Rectal smooth muscle tissue (tissue), 1 donor: Measurements from ENCODE around the gene ATXN10.

Experiments used
- H3K27ac ChIP-seq: one replicate; pipeline ENCODE4 v1.7.0; 2013; ENCODE audit warnings: low read depth, low read length, inconsistent platforms
- H3K27me3 ChIP-seq: one replicate; pipeline ENCODE4 v1.7.0; 2013; ENCODE audit warnings: low read length; ENCODE audit not compliant: control insufficient read depth, insufficient read depth
- H3K36me3 ChIP-seq: one replicate; pipeline ENCODE4 v1.7.0; 2013; ENCODE audit warnings: low read length; ENCODE audit not compliant: control insufficient read depth, insufficient read depth
- H3K4me1 ChIP-seq: one replicate; pipeline ENCODE4 v1.7.0; 2013; ENCODE audit warnings: low read length; ENCODE audit not compliant: control insufficient read depth, insufficient read depth
- H3K4me3 ChIP-seq: one replicate; pipeline ENCODE4 v1.7.0; 2013; ENCODE audit warnings: low read length
- H3K9ac ChIP-seq: one replicate; pipeline ENCODE4 v1.7.0; 2013; ENCODE audit warnings: low read length

The ATXN10 gene

DNA sequence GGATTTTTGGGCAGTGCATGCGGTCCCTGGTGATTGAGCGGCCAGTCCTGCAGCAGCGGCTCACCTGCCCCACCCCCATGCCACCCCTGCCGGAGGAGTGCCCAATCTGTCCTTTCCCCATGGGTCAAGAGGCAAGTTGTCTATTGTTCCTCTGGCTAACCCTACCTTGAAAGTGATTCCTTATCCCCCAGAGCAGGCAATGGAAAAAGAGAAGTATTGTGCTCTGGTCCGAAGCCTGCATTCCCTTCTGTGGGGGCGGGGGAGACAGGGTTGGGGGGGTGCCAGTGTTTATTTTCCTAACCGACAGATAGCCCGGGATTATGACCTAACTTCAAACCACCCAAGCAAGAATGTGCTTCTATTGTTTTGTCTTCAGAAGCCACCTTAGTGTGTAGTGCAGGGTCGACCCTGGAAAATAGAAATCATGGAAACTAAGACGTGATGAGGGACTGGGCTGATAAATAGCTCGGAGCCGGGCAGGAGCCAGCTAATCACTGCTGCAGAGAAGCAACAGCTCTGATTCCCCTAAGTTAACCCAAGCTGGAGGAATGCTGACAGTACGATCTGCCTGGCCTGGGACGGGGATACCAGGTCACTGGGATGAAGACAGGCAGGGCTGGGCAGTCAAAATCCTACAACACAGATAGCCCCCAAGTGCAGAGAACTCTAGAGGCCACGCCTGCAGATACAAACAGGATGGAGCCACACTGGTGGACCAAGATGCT is 38.7 kb upstream of the ATXN10 start:
- peaks cover 7% of the 10 kb centered on the region for H3K27me3 ChIP-seq
- H3K36me3 ChIP-seq: no peaks in the 10 kb centered on the region
- no peaks in the 10 kb centered on the region for H3K4me1 ChIP-seq
- H3K9ac ChIP-seq: no peak overlapping the region
- H3K27ac ChIP-seq: no peak overlapping the region
- no peak overlapping the region for H3K4me3 ChIP-seq

- Histone ChIP-seq H3K4me3 (no peak overlapping the region), H3K9ac (no peak overlapping the region), H3K4me1 (no peaks in the 10 kb centered on the region), H3K27ac (no peak overlapping the region), H3K27me3 (peaks cover 7% of the 10 kb centered on the region), H3K36me3 (no peaks in the 10 kb centered on the region)
Measured at GRCh38 chr22:45636683-45637082, 35.0 kb upstream of the ATXN10 start.

GRCh38 chr22:45638197-45638596 is 33.4 kb upstream of the ATXN10 start:
- no peaks in the 10 kb centered on the region for H3K36me3 ChIP-seq
- no peak overlapping the region for H3K4me3 ChIP-seq
- H3K27me3 ChIP-seq: peaks cover 3% of the 10 kb centered on the region
- no peak overlapping the region for H3K9ac ChIP-seq
- H3K4me1 ChIP-seq: no peaks in the 10 kb centered on the region
- H3K27ac ChIP-seq: no peak overlapping the region

GRCh38 chr22:45638834-45639746 is 32.5 kb upstream of the ATXN10 start:
- H3K4me1 ChIP-seq: no peaks in the 10 kb centered on the region
- no peak overlapping the region for H3K4me3 ChIP-seq
- H3K27me3 ChIP-seq: peaks cover 3% of the 10 kb centered on the region
- no peak overlapping the region for H3K9ac ChIP-seq
- no peaks in the 10 kb centered on the region for H3K36me3 ChIP-seq
- H3K27ac ChIP-seq: no peak overlapping the region

GRCh38 chr22:45639747-45640102 is 31.9 kb upstream of the ATXN10 start:
- H3K4me3 ChIP-seq: no peak overlapping the region
- H3K27ac ChIP-seq: no peak overlapping the region
- no peaks in the 10 kb centered on the region for H3K36me3 ChIP-seq
- H3K9ac ChIP-seq: no peak overlapping the region
- H3K27me3 ChIP-seq: peaks cover 3% of the 10 kb centered on the region
- H3K4me1 ChIP-seq: no peaks in the 10 kb centered on the region

DNA sequence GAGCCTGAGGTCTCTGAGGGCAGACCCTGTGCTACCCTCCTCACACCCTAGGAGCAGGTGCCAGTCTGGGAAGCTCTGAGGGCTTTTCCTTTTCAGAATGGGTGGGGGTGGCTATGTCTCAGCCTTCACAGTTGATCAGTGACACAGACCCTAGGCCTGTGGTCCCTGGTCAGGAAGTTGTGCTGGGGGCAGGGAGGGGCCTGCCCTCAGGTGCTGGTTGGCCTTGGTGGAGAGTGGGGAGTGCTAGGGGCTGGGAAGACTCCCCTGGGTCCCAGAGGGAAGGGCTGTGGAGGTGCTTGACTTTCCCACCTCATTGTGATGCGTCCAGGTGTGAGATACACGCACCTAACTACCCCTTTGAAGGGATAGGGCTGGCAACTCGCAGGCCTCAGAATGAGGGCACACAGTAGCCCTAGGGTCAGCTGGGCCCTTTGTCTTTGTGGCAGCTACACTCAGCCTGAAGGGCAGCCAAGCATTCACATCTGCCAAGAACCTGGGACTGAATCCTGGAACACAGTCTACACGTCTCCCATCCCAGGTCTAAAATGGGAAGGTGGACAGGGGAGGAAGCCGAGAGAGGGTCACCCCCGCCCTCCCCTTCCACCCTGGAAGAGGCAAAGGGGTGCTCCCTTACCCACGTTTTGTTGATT is 31.2 kb upstream of the ATXN10 start:
- Histone ChIP-seq H3K4me3 (no peak overlapping the region), H3K27ac (no peak overlapping the region), H3K4me1 (no peaks in the 10 kb centered on the region), H3K36me3 (no peaks in the 10 kb centered on the region), H3K27me3 (peaks cover 3% of the 10 kb centered on the region), H3K9ac (no peak overlapping the region)

GRCh38 chr22:45640941-45641621 is 30.6 kb upstream of the ATXN10 start:
- Histone ChIP-seq H3K36me3 (no peaks in the 10 kb centered on the region), H3K4me1 (no peaks in the 10 kb centered on the region), H3K27ac (no peak overlapping the region), H3K4me3 (no peak overlapping the region), H3K9ac (no peak overlapping the region), H3K27me3 (peaks cover 3% of the 10 kb centered on the region)

DNA sequence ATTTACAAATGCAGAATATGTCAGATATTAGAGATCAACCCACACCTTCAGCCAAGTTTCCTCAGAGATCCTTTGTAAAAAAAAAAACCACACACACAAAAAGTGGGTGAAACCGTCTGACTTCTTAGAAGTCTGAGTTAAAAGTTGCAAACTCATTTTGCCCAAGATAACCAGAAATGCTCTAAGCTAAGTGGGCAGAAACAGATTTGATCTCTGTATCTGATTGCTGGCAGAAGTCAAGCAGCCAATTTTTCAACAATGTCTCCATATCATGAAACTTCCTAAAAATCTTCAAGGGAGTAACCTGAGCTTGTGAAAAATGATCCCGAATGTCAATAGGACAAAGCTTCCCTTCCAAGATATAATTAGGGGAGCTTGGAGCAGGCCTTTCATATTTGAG is 28.6 kb upstream of the ATXN10 start:
- peaks cover 3% of the 10 kb centered on the region for H3K27me3 ChIP-seq
- H3K4me1 ChIP-seq: no peaks in the 10 kb centered on the region
- no peak overlapping the region for H3K9ac ChIP-seq
- no peak overlapping the region for H3K4me3 ChIP-seq
- no peaks in the 10 kb centered on the region for H3K36me3 ChIP-seq
- no peak overlapping the region for H3K27ac ChIP-seq

DNA sequence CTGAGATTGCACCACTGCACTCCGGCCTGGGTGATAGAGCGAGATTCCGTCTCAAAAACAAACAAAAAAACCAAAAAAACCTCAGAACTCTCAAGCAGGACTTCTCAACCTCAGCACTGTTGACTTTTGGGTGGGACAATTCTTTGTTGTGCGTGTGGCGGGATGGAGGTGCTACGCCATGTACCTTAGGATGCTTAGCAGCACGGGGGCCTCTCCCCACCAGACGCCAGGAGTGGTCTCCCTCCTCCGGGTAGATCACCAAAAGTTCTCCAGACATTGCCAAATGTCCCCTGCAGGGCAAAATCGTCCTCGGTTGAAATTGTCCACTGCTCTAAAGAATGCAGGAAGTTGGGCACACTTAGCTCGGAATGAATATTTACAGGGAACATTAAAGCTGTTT is 26.9 kb upstream of the ATXN10 start:
- Histone ChIP-seq H3K36me3 (no peaks in the 10 kb centered on the region), H3K4me1 (no peaks in the 10 kb centered on the region), H3K27me3 (no peaks in the 10 kb centered on the region), H3K9ac (no peak overlapping the region), H3K4me3 (no peak overlapping the region), H3K27ac (no peak overlapping the region)

- no peaks in the 10 kb centered on the region for H3K27me3 ChIP-seq
- no peak overlapping the region for H3K27ac ChIP-seq
- no peaks in the 10 kb centered on the region for H3K36me3 ChIP-seq
- no peak overlapping the region for H3K4me3 ChIP-seq
- no peak overlapping the region for H3K9ac ChIP-seq
- H3K4me1 ChIP-seq: no peaks in the 10 kb centered on the region
Measured at GRCh38 chr22:45645150-45645525, 26.5 kb upstream of the ATXN10 start.

DNA sequence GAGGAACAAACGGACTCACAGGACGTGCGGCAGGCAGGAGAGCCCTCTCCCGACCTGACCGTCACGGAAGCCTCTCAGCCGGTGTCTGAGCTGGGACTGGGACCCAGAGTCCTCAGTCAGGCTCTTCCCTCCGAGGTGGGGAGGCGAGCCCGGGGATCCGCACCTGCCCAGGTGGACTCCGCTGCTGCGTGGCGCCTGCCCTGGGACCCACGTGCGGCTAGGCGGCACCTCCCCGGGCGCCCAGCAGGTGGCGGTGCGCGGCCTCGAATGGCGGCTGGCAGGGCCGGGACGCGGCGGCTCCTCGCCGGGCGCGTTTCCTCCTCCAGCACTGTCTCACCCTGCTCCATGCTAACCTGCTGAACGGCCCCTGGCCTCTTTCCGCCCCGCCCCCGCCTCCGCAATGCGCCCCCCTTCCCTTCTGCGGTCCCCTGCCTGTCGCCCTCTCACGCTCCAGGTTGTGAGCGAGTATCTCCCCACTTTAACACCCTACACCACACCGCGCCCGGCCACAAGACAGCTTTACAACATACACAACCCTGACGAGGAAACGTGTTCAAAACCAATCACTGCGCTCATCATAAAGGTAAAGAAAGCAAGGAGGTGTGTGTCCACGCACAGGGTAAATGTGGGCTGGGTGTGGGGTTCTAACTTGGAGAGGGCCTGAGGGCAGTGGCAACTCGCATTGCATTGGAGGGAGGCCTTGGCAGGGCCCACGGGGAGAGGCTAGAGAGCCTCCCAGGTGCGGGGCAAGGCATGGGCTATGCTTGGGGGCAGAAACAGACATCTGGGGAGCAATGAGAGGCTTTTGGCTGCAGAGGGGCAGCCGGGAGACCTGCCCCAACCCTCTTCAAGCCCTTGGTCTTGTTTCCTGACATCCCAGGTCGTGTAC is 25.9 kb upstream of the ATXN10 start:
- H3K4me3 ChIP-seq: no peak overlapping the region
- no peak overlapping the region for H3K9ac ChIP-seq
- no peaks in the 10 kb centered on the region for H3K36me3 ChIP-seq
- no peaks in the 10 kb centered on the region for H3K27me3 ChIP-seq
- H3K27ac ChIP-seq: no peak overlapping the region
- H3K4me1 ChIP-seq: no peaks in the 10 kb centered on the region
